GM11168 (cell line): ENCODE data around the gene MECR.

Experiments
- in situ Hi-C: fragments of 300-500 bp; cut with MboI; formaldehyde crosslinking; loops from one replicate; pipeline ENCODE4 v1.12.0; 2022; ENCODE audit warnings: low sequenced_read_pairs; ENCODE audit not compliant: unreplicated experiment

MECR gene

GRCh38 chr1:29209173-29209572 is 21.6 kb downstream of the MECR start:
- in situ Hi-C loops, result no loop called here

- in situ Hi-C loops, result no loop called here
Measured at GRCh38 chr1:29208442-29208841, 22.3 kb downstream of the MECR start.

- in situ Hi-C loops, result no loop called here
Measured at GRCh38 chr1:29202584-29203340, 28.0 kb downstream of the MECR start.

- in situ Hi-C loops, result no loop called here
Measured at GRCh38 chr1:29202053-29202452, 28.7 kb downstream of the MECR start.

- in situ Hi-C loops, result no loop called here
Measured at GRCh38 chr1:29201595-29202051, 29.1 kb downstream of the MECR start.

GRCh38 chr1:29200906-29201594 is 29.7 kb downstream of the MECR start:
- in situ Hi-C loops, result no loop called here

- in situ Hi-C loops, result loop anchor here (10.0 kb wide), 1 partner anchor 313 kb away; no protein-coding TSS in a partner anchor
Measured at GRCh38 chr1:29197993-29198392, 32.7 kb downstream of the MECR start.

GRCh38 chr1:29197590-29197924 is 33.2 kb downstream of the MECR start:
- in situ Hi-C loops, result loop anchor here (10.0 kb wide), 1 partner anchor 313 kb away; no protein-coding TSS in a partner anchor

- in situ Hi-C loops, result loop anchor here (10.0 kb wide), 1 partner anchor 312 kb away; no protein-coding TSS in a partner anchor
Measured at GRCh38 chr1:29196863-29197589, 33.7 kb downstream of the MECR start.

- in situ Hi-C loops, result loop anchor here (10.0 kb wide), 1 partner anchor 311 kb away; no protein-coding TSS in a partner anchor
Measured at GRCh38 chr1:29195881-29196291, 34.8 kb downstream of the MECR start.

- in situ Hi-C loops, result loop anchor here (10.0 kb wide), 1 partner anchor 309 kb away; no protein-coding TSS in a partner anchor
Measured at GRCh38 chr1:29193879-29194455, 36.8 kb downstream of the MECR start.

GRCh38 chr1:29190718-29191117 is 40.0 kb downstream of the MECR start:
- in situ Hi-C loops, result loop anchor here (10.0 kb wide), 1 partner anchor 306 kb away; no protein-coding TSS in a partner anchor

GRCh38 chr1:29186707-29187106 is 44.0 kb downstream of the MECR start:
- in situ Hi-C loops, result no loop called here

GRCh38 chr1:29186252-29186651 is 44.5 kb downstream of the MECR start:
- in situ Hi-C loops, result no loop called here

- in situ Hi-C loops, result no loop called here
Measured at GRCh38 chr1:29183287-29183686, 47.4 kb downstream of the MECR start.

GRCh38 chr1:29181413-29182225 is 49.1 kb downstream of the MECR start, which contains the start of gene SRSF4:
Gene SRSF4 (minus strand): TSS chr1:29181900. CDS start chr1:29181752, 148 bp downstream.
- in situ Hi-C loops, result no loop called here

GRCh38 chr1:29180497-29181412 is 50.0 kb downstream of the MECR start:
- in situ Hi-C loops, result no loop called here

GRCh38 chr1:29179641-29180184 is 51.0 kb downstream of the MECR start:
- in situ Hi-C loops, result no loop called here
